Central memory CD4-positive, alpha-beta T cell (primary cell): Measurements from ENCODE around the gene KAT2B.
"Not testable (repeated sequence)": the region's sequence is repeated elsewhere in the genome, so short reads cannot be mapped to it uniquely, and the experiment has no call there.

ENCODE experiments used
- DNase-seq: peaks from one replicate; pipeline ENCODE4 v3.0.0; 2022

Gene KAT2B

DNA sequence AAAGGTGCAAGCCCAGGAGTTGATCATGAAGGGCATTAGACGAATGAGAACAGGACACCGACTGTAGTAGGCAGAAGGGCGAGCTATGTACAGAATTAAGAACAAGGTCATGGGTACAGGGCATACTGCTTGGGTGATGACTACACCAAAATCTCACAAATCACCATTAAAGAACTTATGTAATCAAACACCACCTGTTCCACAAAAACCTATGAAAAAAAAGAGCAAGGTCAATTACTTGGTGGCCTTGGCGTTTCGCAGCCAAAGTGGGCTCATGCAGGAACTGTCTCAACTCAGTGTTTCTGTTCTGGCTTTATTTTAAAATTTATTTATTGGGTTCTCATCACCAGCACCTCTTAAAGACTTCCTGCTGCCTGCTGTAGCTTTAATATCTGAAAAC lies 2.1 kb downstream of the KAT2B start:
- no peak for DNase-seq

DNA sequence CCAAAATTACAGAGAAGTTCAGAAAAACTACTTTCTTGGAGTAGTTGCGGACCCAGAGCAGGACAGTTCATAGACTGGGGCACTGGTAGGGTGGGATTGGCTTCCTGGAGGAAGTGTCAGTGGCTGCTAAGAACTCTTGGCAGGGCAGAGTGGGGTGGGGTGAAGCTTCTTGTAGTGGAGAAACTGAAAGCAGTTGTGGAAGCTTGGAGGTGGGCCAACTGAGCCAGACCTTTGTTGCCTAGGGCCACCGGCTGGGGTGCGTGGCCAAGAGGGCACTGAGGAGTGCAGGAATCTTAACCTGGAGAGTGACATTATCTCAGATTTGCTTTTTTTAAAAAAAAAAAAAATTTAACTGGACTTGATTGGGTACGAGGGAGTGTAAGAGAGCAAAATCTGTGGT lies 3.1 kb downstream of the KAT2B start:
- peak; percentile 57 for DNase-seq

DNA sequence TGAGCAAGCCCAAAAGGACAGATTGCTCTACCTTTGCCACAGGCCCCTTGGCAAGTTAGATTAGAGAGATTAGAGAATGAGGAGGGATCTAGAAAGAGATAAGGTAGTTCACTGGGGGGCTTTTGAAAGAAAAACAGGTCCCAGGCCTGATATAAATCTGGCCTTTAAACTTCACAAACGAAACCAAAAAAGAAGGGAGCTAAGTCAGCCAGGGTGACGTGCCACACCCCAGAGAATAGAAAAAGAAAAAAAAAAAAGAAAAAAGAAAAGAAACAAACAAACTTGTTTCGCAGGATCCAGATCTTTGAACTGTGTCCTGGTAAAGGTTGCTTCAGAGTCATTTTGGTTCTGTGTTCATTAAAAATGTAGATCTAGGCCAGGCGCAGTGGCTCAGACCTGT lies 3.6 kb downstream of the KAT2B start:
- peak; percentile 45 for DNase-seq

DNA sequence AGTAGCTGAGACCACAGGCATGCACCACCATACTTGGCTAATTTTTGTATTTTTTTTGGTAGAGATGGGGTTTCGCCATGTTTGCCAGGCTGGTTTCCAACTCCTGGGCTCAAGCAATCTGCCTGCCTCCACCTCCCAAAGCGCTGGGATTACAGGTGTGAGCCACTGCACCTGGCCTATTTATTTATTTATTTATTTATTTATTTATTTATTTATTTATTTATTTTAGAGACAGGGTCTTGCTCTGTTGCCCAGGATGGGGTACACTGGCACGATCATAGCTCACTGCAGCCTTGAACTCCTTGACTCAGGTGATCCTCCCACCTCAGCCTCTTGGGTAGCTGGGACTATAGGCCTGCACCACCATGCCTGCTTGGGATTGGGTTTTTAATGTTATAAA lies 4.9 kb downstream of the KAT2B start:
- not testable (repeated sequence) for DNase-seq

DNA sequence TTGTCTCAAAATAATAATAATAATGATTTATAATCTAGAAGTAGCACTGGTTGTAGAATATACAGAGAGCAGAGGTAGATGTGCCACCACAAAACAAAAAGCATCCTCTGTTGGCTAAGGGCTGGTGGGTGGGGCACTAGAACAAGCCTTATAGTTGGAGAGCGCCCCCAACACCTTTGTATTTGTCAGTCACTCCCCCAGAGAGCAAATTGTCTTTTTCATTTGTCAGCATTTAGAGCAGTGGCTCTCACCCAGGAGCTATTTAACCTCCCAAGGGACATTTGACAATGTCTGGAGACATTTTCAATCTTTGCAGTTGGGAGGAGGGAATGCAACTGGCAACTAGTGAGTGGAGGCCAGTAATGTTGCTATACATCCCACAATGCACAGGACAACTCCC lies 6.3 kb downstream of the KAT2B start:
- DNase-seq: no peak

DNA sequence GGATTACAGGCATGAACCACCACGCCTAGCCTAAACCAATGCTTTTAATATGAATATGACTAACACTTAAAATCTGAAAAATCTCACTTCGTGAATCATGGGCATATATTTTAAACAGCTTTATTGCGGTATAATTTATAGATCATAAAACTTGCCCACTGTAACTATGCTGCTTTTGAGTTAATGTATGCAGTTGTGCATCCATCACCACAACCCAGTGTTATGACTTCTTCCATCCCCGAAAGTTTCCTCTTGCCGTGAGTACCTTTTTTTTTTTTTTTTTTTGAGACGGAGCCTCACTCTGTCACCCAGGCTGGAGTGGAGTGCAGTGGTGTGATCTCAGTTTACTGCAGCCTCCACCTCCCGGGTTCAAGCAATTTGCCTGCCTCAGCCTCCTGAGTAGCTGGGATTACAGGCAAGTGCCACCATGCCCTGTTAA lies 7.1 kb downstream of the KAT2B start:
- DNase-seq: no peak

DNA sequence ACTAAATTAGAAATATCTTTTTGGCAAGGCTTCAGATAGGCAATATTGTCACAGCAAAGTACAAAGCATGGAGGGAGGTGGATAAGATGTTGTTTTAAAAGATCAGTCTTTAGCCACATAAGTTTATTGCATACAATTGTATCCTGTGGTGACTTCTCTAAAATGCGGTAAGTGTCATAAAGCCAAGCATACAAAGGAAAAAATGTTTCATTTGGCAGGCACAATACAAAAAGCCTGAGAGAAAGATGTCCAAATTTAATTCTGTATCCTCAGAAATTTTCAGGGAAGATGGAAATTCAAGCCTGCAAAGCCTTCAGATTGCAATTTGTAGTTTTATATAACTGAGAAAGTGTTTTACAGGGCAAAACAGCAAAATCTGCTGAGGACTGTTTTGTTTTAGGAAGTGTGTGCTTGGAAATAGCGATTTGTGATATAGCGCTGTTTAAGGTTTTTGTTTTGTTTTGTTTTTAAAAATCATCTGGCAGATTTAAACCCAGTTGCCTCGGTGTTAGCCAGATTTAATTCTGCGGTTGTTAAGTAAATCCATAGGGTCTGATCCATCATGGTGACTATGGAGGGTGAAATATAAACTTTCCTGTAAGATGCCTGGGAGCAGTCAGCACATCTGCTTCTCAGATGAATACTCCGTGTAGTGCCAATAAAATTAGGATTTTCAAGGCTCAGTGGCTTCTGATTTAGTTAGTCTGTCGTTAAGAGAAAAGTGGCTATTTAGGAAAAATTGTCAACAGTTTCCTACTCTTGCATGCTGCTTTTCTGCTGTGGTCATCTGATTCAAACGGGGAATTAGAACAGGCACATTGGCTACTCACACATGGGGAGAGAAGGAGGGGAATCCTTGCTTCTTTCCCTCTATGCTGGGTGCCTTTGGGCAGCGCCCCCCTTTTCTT lies 8.0 kb downstream of the KAT2B start:
- no peak for DNase-seq

DNA sequence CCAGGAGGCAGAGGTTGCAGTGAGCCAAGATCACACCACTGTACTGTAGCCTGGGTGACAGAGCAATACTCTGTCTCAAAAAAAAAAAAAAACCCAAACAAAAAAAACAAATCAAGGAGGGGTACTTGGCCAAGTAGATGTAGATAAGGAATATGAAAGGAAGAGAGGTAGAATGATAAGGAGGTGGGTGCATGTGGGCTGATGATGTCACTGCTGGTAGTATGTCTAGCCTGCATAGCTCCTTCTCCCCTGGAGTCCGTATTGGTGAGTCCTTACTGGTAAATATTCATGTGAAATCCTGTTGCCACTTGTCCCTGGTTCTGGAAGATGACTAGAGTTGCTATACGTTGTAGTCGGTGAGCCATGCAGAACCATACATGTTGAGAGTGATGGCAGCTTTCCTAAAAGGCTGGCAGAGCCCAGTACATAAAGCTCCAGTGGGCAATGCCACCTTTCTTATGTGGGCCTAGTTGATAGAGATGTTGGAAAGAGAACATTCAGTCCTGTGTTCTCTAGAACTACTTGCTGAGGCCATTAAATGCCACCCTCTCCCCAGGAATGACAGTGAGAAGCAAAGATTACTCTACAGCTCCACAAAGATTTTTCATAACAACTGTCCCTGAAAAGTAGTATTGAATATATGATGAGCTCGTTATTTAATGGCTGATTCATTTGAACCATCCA lies 11.0 kb downstream of the KAT2B start:
- DNase-seq: peak; percentile 18

DNA sequence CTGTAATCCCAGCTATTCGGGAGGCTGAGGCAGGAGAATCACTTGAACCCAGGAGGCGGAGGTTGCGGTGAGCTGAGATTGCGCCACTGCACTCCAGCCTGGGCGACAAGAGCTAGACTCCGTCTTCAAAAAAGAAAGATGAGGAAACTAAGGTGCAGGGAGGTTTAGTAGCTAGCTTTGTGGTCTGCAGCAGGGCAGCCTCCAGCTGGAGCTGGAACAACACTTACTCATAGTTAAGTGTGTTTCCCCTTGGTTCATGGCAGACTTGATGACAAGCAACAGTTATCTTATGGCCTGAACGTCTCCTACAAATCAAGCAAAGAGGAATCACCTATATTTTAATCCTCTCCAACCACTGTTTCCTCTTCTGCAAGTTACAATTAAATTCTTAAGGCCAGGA lies 12.6 kb downstream of the KAT2B start:
- DNase-seq: no peak

DNA sequence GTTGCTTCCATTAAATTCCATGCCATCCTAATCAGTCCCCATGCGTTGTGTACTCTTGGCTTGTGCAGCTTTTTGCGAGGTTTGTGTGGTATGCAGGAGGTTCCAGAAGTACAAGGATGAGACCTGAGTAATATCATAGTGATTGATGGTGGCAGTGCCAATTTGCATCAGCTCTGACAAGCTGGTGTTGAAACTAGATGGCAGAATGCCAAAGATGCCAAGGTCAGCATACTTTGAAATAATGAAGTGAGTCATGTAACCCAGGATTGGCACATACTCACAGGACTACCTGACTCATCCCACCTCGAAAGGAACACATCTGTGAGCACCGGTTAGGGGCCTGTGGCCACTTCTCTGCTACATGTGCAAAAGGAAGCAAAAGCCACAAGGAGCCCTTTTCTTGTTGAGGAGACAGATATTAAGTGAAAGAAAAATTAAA lies 14.3 kb downstream of the KAT2B start:
- peak; percentile 66 for DNase-seq

DNA sequence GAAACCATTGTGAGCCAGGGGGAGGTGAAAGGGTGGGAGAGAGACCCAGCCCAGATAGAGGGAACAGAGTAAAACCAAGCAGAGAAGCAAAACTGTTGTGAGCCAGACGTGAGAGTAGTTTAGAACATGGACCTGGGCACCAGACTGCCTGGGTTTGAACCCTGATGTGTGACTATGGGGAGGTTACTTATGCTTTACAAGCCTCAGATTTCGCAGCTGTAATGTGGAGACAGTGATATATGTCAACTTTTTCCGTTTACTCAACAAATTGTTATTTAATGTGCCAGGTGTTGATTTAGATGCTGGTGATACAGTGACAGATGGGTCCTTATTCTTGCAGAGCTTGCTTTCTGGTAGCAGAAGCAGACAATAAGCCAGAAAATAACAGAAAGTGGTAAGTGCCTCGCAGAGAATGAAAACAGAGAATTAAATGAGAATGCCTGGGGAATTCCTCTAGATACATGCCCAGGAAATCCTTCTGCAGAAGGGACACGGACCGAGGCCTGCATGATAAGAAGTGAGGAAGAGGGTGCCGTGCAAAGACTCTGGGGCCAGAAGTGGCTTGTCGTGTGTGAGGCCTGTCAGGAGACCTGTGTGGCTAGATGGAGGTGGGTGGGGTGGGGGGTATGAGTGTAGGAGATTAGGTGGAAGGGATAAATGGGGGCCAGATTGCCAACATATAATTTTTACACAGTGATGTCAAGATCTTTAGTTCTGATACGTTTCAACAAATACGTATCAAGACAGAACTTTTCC lies 15.0 kb downstream of the KAT2B start:
- no peak for DNase-seq

DNA sequence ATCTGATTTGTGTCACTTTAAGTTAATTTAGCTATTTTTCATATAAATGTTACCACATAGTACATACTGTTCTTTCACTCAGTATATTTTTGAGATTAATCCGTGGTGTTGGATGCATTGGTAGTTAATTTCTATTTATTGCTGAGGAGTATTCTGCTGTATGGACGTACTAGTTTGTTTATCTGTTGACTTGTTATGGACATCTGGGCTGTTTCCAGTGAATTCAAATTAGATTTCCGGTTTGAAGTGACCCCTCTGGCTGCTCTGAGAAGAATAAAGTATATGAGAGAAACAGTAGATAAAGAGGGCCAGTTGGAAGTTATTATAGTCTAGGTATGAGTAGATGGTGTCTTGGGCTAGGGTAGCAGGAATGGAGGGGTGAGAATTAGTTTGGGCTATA lies 15.6 kb downstream of the KAT2B start:
- DNase-seq: no peak

DNA sequence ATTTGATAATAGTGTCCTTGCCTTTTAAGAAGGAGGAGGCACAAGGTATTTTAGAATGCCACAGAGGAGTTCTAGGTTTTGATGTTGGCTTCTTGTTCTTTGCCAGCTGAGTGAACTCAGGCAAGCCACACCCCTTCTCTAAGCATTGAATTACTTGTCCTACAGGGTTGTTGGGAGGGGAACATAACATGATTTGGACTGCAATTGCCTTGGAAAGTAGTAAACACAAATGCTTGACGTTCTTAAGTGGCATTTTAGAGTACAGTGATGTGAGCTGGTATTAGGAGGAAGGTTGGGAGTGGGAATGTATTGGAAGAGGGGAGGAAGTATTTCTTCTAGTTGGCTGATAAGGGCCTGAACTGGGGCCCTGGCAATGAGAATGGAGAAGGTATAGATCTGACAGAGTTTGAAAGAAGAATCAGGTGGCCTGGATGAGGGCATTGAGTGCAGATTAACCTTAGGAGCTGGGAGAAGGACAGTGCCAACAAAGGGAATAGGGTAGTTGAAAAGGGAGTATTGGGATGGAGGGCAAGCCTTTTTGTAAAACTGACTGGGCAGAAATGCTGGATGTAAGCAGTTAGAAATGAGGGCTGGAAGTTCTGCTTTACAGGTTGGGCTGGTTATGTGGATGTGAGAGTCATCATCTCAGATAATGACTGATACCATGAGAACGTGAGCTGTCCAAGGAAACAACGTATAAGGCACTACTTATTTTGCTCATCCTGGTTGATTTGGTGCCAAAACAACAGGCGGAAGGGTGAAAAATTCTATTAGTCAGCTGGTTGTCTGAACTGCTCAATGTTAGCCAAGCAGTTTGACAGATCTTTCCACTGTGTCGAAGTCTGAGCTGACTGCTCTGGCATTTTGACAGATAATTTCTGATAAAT lies 16.7 kb downstream of the KAT2B start:
- DNase-seq: no peak

DNA sequence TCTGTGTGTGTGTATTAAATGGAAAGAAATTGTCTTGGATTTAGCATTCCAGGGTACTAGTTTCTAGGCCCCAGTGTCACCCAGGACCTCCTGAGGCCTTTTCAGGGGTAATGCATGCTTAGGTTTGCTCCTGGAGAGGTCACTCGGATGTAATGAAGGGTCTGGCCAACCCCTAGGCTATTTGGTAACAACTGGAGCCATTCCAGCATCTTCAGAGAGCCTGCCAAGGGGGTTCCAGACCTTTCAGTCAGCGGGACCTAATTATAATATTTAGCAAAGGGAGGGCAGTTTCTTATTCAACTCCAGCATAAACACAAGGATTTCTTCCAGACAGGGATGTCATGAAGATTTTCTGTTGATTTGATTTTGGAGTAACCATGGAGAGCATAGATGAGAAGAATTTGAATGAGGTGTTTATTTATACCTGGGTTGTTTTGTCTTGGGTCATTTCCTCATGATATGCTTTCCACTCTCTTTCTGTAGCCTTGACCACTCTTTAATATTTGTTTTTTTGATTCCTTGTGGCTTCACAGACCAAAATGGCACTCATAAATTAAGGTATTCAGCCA lies 17.4 kb downstream of the KAT2B start:
- DNase-seq: no peak

DNA sequence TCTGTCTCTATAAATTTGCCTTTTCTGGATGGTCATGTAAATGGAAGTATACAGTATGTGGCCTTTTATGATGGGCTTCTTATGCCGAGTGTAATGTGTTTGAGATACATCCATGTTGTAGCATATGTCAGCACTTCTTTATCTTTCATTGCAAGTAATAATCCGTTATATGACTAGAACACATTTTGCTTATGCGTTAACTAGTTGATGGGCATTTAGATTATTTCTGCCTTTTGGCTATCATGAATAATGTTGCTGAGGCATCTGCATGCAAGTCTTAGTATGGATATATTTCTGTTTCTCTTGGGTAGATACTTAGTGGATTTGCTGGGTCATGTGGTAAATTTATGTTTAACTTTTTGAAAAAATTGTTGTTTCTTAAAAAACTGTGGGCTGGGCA lies 19.7 kb downstream of the KAT2B start:
- no peak for DNase-seq

DNA sequence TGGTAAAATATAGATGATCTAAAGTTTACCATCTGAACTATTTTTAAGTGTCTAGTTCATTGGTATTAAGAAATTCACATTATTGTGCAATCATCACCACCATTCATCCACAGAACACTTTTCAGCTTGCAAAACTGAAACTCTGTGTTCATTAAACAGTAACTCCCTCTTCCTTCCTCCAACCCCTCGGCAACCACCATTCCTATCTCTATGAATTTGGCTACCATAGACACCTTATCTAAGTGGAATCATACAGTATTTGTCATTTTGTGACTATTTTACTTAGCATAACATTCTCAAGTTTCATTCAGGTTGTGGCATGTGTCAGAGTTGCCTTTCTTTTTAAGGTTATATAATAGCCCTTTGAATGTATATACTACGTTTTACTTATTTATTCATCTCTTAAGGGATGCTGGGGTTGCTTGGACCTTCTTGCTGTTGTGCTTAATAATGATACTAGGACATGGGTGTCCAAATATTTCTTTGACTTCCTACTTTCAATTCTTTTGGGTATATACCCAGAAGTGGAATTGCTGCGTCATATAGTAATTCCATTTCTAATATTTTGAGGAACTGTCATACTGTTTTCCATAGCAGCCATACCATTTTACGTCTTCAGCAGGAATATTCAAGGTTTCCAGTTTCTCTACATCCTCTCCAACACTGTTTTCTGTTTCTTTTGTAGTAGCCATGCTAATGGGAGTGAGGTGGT lies 20.9 kb downstream of the KAT2B start:
- DNase-seq: no peak

DNA sequence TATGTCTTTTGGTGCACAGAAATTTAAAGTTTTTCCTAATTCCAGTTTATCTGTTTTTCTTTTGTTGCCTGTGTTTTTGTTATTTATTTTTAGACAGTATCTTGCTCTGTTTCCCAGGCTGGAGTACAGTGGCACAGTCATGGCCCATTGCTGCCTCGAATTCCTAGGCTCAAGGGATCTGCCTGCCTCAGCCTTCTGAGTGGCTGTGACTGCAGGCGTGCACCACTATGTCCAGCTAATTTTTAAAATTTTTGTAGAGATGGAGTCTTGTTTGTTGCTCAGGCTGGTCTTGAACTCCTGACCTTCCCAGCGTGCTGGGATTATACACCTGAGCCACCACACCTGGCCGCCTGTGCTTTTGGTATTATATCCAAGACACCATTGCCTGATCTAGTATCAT lies 22.8 kb downstream of the KAT2B start:
- DNase-seq: no peak

DNA sequence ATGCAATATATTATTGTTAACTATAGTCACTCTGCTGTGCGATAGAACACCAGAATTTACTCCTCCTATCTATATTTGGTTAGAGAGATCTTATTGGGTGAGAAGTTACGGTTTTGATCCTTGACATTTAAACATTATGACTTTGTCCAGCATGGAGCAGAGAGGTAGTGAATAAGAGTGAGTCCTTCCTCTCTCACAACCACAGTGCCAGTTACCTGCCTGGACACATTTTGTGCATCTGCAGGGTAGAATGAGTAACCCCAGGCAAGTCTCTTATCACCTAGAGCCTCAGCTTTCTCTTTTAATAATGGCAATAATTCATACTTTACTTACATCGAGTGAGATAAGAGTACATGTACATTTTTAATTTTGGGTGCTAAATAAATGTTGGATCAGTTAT lies 24.1 kb downstream of the KAT2B start:
- no peak for DNase-seq

DNA sequence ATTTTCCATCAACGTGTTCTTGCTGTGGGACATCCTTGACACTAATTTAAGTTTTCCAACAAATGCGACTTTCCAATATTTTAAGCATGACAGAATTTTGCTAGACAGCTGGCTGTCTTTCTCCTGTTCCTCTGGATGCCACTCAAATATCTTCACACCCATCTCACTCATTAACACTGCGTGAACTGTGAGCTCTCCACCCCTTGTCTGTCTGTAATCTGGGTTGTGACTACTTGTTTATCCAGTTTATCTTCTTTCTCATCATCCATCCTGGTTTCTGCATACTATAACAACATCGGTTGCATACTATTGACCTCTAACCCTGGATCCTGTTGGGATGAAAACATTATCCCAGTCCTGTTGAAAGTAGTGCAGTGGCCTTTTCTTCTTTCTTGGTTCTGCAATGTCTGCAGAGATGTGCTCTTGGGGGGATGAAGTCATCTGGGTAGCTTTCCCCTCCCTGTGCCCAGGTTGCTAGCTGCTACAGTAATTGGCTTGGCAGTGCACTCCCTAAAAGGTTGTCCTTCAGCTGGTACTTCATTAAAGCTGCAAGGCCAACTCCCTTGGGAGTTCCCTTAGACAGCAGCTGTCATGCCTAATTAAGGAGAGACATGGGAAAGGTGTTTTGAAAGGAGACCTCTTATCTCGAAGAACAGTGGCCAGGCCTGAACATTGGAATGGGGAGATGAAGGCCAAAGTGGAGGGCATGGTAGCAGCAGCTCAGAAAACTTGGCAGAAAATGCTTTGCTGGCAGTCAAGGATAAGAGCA lies 24.7 kb downstream of the KAT2B start:
- DNase-seq: no peak

DNA sequence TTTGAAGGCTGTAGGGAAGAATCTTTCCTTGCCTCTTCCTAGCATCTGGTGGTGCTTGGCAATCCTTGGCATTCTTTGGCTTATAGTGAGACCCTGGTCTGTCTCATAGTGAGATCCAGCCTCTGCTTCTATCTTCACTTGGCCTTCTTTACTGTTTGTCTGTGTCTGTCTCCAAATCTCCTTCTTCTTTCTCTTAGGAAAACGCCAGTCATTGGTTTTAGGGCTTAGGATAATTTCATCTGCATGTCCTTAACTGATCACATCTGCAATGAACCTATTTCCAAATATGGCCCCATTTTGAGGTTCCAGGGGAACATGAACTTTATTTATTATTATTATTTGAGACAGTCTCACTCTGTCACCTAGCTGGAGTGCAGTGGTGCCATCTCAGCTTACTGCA lies 25.8 kb downstream of the KAT2B start:
- DNase-seq: no peak
